Activated B cell treated with CpG ODN at 0.5 μM for 24 hours (primary cell): Measurements from ENCODE around the gene CYB561. TPM values are rescaled to one million over a fixed set of nuclear protein-coding genes. Genes with fewer than 3 reads are reported as not detected.

Experiments used
- ATAC-seq: fragments of 200-7000 bp; cut with Tn5 transposase; one replicate; pipeline ENCODE4 v1.10.0; 2021; ENCODE audit warnings: low read depth, mild to moderate bottlenecking, moderate library complexity
- CTCF ChIA-PET: fragments of 350-600 bp; sonication (Branson Sonifier 250); formaldehyde crosslinking; loops from one replicate; lab custom pipeline; 2021; ENCODE audit warnings: antibody characterized with exemption; lab: Charles Lee
- POLR2A ChIA-PET: fragments of 350-600 bp; sonication (Branson Sonifier 250); formaldehyde crosslinking; loops from one replicate; lab custom pipeline; 2021; ENCODE audit warnings: antibody characterized with exemption; lab: Charles Lee
- DNase-seq: peaks from one replicate; pipeline ENCODE4 v3.0.0; 2022
- H3K27ac Mint-ChIP-seq: one replicate; pipeline ENCODE4 v1.8.0; 2020; ENCODE audit warnings: mixed read lengths
- H3K27me3 Mint-ChIP-seq: one replicate; pipeline ENCODE4 v1.8.0; 2021; ENCODE audit warnings: mixed read lengths
- H3K36me3 Mint-ChIP-seq: one replicate; pipeline ENCODE4 v1.8.0; 2021; ENCODE audit warnings: low read depth, mixed read lengths
- H3K4me1 Mint-ChIP-seq: one replicate; pipeline ENCODE4 v1.8.0; 2021; ENCODE audit warnings: mixed read lengths
- H3K4me3 Mint-ChIP-seq: one replicate; pipeline ENCODE4 v1.8.0; 2020; ENCODE audit warnings: mild to moderate bottlenecking, mixed read lengths
- H3K9me3 Mint-ChIP-seq: one replicate; pipeline ENCODE4 v1.8.0; 2020; ENCODE audit warnings: mixed read lengths
- CTCF ChIP-seq: fragments of 200-600 bp; IDR thresholded peaks from one replicate; pipeline ENCODE4 v1.8.0; 2022; ENCODE audit warnings: antibody characterized with exemption, mild to moderate bottlenecking
- intact Hi-C: fragments of 100-400 bp; cut with micrococcal nuclease; formaldehyde crosslinking; loops from one replicate; pipeline ENCODE4 v1.15.1; 2024
- total RNA-seq: library from RNA; stranded (reverse); gene quantifications from 2 replicates; pipeline ENCODE4 v1.2.3, GENCODE V29; 2022

The CYB561 gene
- total RNA-seq, 1 donor from 2014 or later, result 18.9 TPM

- H3K4me1 Mint-ChIP-seq, result peaks cover 8% of the 10 kb centered on the region
- peaks cover 2% of the 10 kb centered on the region for H3K27me3 Mint-ChIP-seq
- H3K36me3 Mint-ChIP-seq, result no peaks in the 10 kb centered on the region
- H3K27ac Mint-ChIP-seq, result no peak overlapping the region
- no peak overlapping the region for H3K4me3 Mint-ChIP-seq
- ChIA-PET POLR2A (no interaction called here), CTCF (interaction anchor here (7.3 to 8.3 kb wide), 2 partner anchors 55 to 189 kb away, joined by 141 to 155 read pairs; partner anchors contain the start of gene ACE)
- H3K9me3 Mint-ChIP-seq, result no peaks in the 10 kb centered on the region
- TF ChIP-seq CTCF, result no peak
- ATAC-seq (no peak), DNase-seq (no peak)
- intact Hi-C loops, result no loop called here
These were observed 22.1 kb downstream of the CYB561 start for GRCh38 chr17:63423963-63424362.

GRCh38 chr17:63423251-63423950 lies 22.7 kb downstream of the CYB561 start:
- Mint-ChIP-seq H3K27me3 (peaks cover 2% of the 10 kb centered on the region), H3K27ac (no peak overlapping the region), H3K9me3 (no peaks in the 10 kb centered on the region), H3K4me1 (peaks cover 8% of the 10 kb centered on the region), H3K36me3 (no peaks in the 10 kb centered on the region), H3K4me3 (no peak overlapping the region)
- no peak for TF ChIP-seq CTCF
- ChIA-PET CTCF (interaction anchor here (7.3 to 8.3 kb wide), 2 partner anchors 55 to 190 kb away, joined by 141 to 155 read pairs; partner anchors contain the start of gene ACE), POLR2A (no interaction called here)
- no peak for ATAC-seq
- intact Hi-C loops, result no loop called here
- DNase-seq, result no peak

- no peak for TF ChIP-seq CTCF
- no peaks in the 10 kb centered on the region for H3K9me3 Mint-ChIP-seq
- CTCF ChIA-PET, result interaction anchor here (8.3 kb wide), 1 partner anchor 191 kb away, joined by 141 read pairs; no protein-coding TSS in a partner anchor
- DNase-seq, result no peak
- POLR2A ChIA-PET, result no interaction called here
- no peaks in the 10 kb centered on the region for H3K36me3 Mint-ChIP-seq
- H3K27me3 Mint-ChIP-seq, result peaks cover 2% of the 10 kb centered on the region
- intact Hi-C loops, result no loop called here
- H3K4me3 Mint-ChIP-seq, result no peak overlapping the region
- peaks cover 5% of the 10 kb centered on the region for H3K4me1 Mint-ChIP-seq
- no peak for ATAC-seq
- H3K27ac Mint-ChIP-seq, result no peak overlapping the region
These were observed 24.1 kb downstream of the CYB561 start for GRCh38 chr17:63421681-63422645.

GRCh38 chr17:63420868-63421680 lies 25.0 kb downstream of the CYB561 start:
- Mint-ChIP-seq H3K9me3 (no peaks in the 10 kb centered on the region), H3K4me1 (peaks cover 2% of the 10 kb centered on the region), H3K4me3 (no peak overlapping the region), H3K27ac (no peak overlapping the region), H3K27me3 (peaks cover 2% of the 10 kb centered on the region), H3K36me3 (no peaks in the 10 kb centered on the region)
- ATAC-seq (no peak), DNase-seq (no peak)
- no peak for TF ChIP-seq CTCF
- CTCF ChIA-PET, result no interaction called here
- POLR2A ChIA-PET, result no interaction called here
- intact Hi-C loops, result no loop called here
